GM12878 (cell line): ENCODE measurements around the gene SNX2. TPM values are rescaled to one million over a fixed set of nuclear protein-coding genes. Genes with fewer than 3 reads are reported as not detected.

ENCODE experiments used
- ATAC-seq: fragments of 200-7000 bp; cut with Tn5 transposase; 3 replicates; pipeline ENCODE4 v1.9.1; 2020; ENCODE audit warnings: mild to moderate bottlenecking, moderate library complexity
- BruUV-seq: library from RNA; stranded (reverse); fragments of 400-500 nt; replicated peaks from 2 replicates; lab custom pipeline; 2021; lab: Mats Ljungman, UMichigan
- CTCF ChIA-PET: fragments of 300-600 bp; sonication (Branson Sonifier 250); formaldehyde crosslinking; extraction: SDS; loops from one replicate; lab custom pipeline; 2021; ENCODE audit warnings: inconsistent platforms; lab: Yijun Ruan, JAX
- POLR2A ChIA-PET: fragments of 350-600 bp; formaldehyde crosslinking; extraction: SDS; loops from one replicate; lab custom pipeline; 2021; ENCODE audit warnings: inconsistent platforms; lab: Charles Lee
- RAD21 ChIA-PET: fragments of 300-600 bp; sonication (Branson Sonifier 250); formaldehyde crosslinking; loops from one replicate; lab custom pipeline; 2023; ENCODE audit warnings: antibody characterized with exemption; ENCODE audit not compliant: unreplicated experiment; lab: Charles Lee
- SMC1A ChIA-PET: fragments of 300-600 bp; sonication (Branson Sonifier 250); formaldehyde crosslinking; loops from one replicate; lab custom pipeline; 2023; ENCODE audit not compliant: unreplicated experiment, uncharacterized antibody; lab: Charles Lee
- DNase-seq: peaks from one replicate; pipeline ENCODE4 v3.0.0-alpha.2; 2011; ENCODE audit warnings: low read depth, low spot score
- FAIRE-seq: peaks from 3 replicates; lab custom pipeline; 2011; peaks lifted over from hg19 to GRCh38; lab: Jason Lieb, UNC
- H2AFZ ChIP-seq: 2 replicates; pipeline ENCODE4 v1.6.0; 2011; ENCODE audit warnings: low read depth, low read length, control low read depth; ENCODE audit not compliant: control insufficient read depth
- H3K27ac ChIP-seq: 2 replicates; pipeline ENCODE4 v1.5.1; 2011; ENCODE audit warnings: control low read depth; ENCODE audit not compliant: control insufficient read depth, insufficient read depth
- H3K27me3 ChIP-seq, 2 experiments: replicated peaks in 1 of 2; 2 replicates each; pipeline versions ENCODE4 v1.6.0 to v1.6.1; 2011; ENCODE audit warnings: low read length in 1 of 2; ENCODE audit not compliant: control insufficient read depth in 2 of 2, insufficient read depth in 2 of 2
- H3K36me3 ChIP-seq, 2 experiments: 2 replicates each; pipeline ENCODE4 v1.5.1; 2011; ENCODE audit warnings: low read length in 1 of 2; ENCODE audit not compliant: control insufficient read depth in 2 of 2, insufficient read depth in 2 of 2
- H3K4me1 ChIP-seq: 2 replicates; pipeline ENCODE4 v1.6.1; 2011; ENCODE audit warnings: mild to moderate bottlenecking, low read length, moderate library complexity, mixed read lengths; ENCODE audit not compliant: control insufficient read depth, insufficient read depth
- H3K4me2 ChIP-seq: 2 replicates; pipeline ENCODE4 v1.6.0; 2011; ENCODE audit warnings: control low read depth; ENCODE audit not compliant: control insufficient read depth, insufficient read depth
- H3K4me3 ChIP-seq: fragments of 200-600 bp; sonication (generic); 2 replicates; pipeline ENCODE4 v1.5.1; 2016
- H3K79me2 ChIP-seq: 2 replicates; pipeline ENCODE4 v1.6.0; 2011; ENCODE audit warnings: low read length; ENCODE audit not compliant: control insufficient read depth, insufficient read depth
- H3K9ac ChIP-seq: 2 replicates; pipeline ENCODE4 v1.8.0; 2011; ENCODE audit warnings: low read length, control low read depth, mixed read lengths; ENCODE audit not compliant: control insufficient read depth, insufficient read depth
- H3K9me3 ChIP-seq: replicated peaks from 3 replicates; pipeline ENCODE4 v1.5.1; 2011; ENCODE audit warnings: mild to moderate bottlenecking, low read length; ENCODE audit not compliant: control insufficient read depth, insufficient read depth
- H4K20me1 ChIP-seq: 2 replicates; pipeline ENCODE4 v1.6.0; 2011; ENCODE audit not compliant: control insufficient read depth, insufficient read depth
- ASH2L ChIP-seq: fragments of 300-600, 200-600 bp; sonication (generic); IDR thresholded peaks from 2 replicates; pipeline ENCODE4 v1.6.1; 2017; ENCODE audit warnings: low read depth, mild to moderate bottlenecking, borderline replicate concordance
- CBFB ChIP-seq: IDR thresholded peaks from 2 replicates; pipeline ENCODE4 v1.6.1; 2016; ENCODE audit warnings: antibody characterized with exemption, low read depth
- CUX1 ChIP-seq: IDR thresholded peaks from 2 replicates; pipeline ENCODE4 v1.6.1; 2012; ENCODE audit warnings: improper control_type of control experiment, low read depth, low read length; ENCODE audit not compliant: insufficient replicate concordance
- DPF2 ChIP-seq: fragments of 450-650 bp; IDR thresholded peaks from 2 replicates; pipeline ENCODE4 v1.6.1; 2017; ENCODE audit warnings: mild to moderate bottlenecking
- E2F8 ChIP-seq: fragments of 450-650 bp; IDR thresholded peaks from 2 replicates; pipeline ENCODE4 v1.6.1; 2018; ENCODE audit warnings: mild to moderate bottlenecking, low read depth, moderate library complexity; ENCODE audit not compliant: partially characterized antibody
- GABPA ChIP-seq: IDR thresholded peaks from 2 replicates; pipeline ENCODE4 v1.6.1; 2014; ENCODE audit warnings: antibody characterized with exemption, low read depth, mild to moderate bottlenecking, inconsistent platforms
- HDAC2 ChIP-seq: fragments of 200-600 bp; sonication (generic); IDR thresholded peaks from 2 replicates; pipeline ENCODE4 v1.6.1; 2017
- IKZF2 ChIP-seq, 2 experiments: fragments of 450-650 bp; IDR thresholded peaks; 2 replicates each; pipeline ENCODE4 v1.6.1; 2017; ENCODE audit warnings: mild to moderate bottlenecking in 2 of 2, moderate library complexity in 2 of 2
- JUND ChIP-seq: IDR thresholded peaks from 2 replicates; pipeline ENCODE4 v1.6.1; 2012; ENCODE audit warnings: low read depth, mild to moderate bottlenecking, low read length, improper control_type of control experiment, moderate library complexity
- KDM1A ChIP-seq: fragments of 200-600 bp; sonication (generic); IDR thresholded peaks from 2 replicates; pipeline ENCODE4 v1.6.1; 2016; ENCODE audit warnings: borderline replicate concordance
- MAX ChIP-seq: IDR thresholded peaks from 2 replicates; pipeline ENCODE4 v1.6.1; 2012; ENCODE audit warnings: low read depth, low read length, improper control_type of control experiment
- RBBP5 ChIP-seq: fragments of 200-600 bp; sonication (generic); conservative IDR thresholded peaks from 2 replicates; pipeline ENCODE4 v1.6.1; 2016
- SPI1 ChIP-seq: IDR thresholded peaks from 2 replicates; pipeline ENCODE4 v1.6.1; 2011; ENCODE audit warnings: low read depth, mild to moderate bottlenecking, low read length, moderate library complexity, borderline replicate concordance; ENCODE audit not compliant: insufficient read depth
- TAF1 ChIP-seq: IDR thresholded peaks from 2 replicates; pipeline ENCODE4 v1.6.1; 2011; ENCODE audit warnings: mild to moderate bottlenecking, low read depth, low read length, borderline replicate concordance
- TCF7 ChIP-seq: IDR thresholded peaks from 2 replicates; pipeline ENCODE4 v1.6.1; 2014; ENCODE audit warnings: antibody characterized with exemption, borderline replicate concordance
- ZBED1 ChIP-seq: IDR thresholded peaks from 2 replicates; pipeline ENCODE4 v1.6.1; 2016; ENCODE audit warnings: borderline replicate concordance
- WGBS: methylation state at CpG from one replicate; pipeline ENCODE4 v1.1.6; 2016; ENCODE audit warnings: low lambda C conversion rate; ENCODE audit not compliant: insufficient replicate concordance, insufficient coverage; ENCODE audit errors: missing lambda C conversion rate; 5-methylcytosine and 5-hydroxymethylcytosine counted together
- in situ Hi-C: fragments of 300-500 bp; cut with MboI; formaldehyde crosslinking; loops from 9 replicates; pipeline ENCODE4 v1.14.3; 2018; ENCODE audit warnings: mixed read lengths
- intact Hi-C: fragments of 100-400 bp; cut with micrococcal nuclease; formaldehyde crosslinking; loops from one replicate; pipeline ENCODE4 v1.14.2; 2022; ENCODE audit not compliant: unreplicated experiment
- polyA plus RNA-seq, 11 experiments: library from polyadenylated mRNA; depleted of rRNA in 4 of 11; unstranded in 6 of 11; stranded (reverse) in 5 of 11; fragments of >200 nt; fragmentation: Nextera tagmentation in 4 of 11; fragmentation: Illumina TruSeq in 1 of 11; extraction: Ambion mirVana in 4 of 11; extraction: Trizol in 1 of 11; gene quantifications; 1 replicate in 1 of 11; 2 replicates in 10 of 11; pipeline versions ENCODE4 v1.2.1 to v1.2.3, GENCODE V29; 2011 to 2016; ENCODE audit warnings: inconsistent platforms in 2 of 11, missing spikeins in 2 of 11, low read depth in 1 of 11
- total RNA-seq, 4 experiments: library from RNA; depleted of rRNA in 3 of 4; stranded (reverse); fragments of >200 nt in 3 of 4; fragmentation: Illumina TruSeq in 1 of 4; extraction: Trizol in 1 of 4; gene quantifications; 2 replicates each; pipeline versions ENCODE4 v1.2.1 to v1.2.3, GENCODE V29; 2013 to 2021

The SNX2 gene
- total and polyA plus RNA-seq, 10 of the 15 experiments (the other 5 are each of a cell fraction or from before 2014, with no cell fraction given): 46.3 to 84.3 (median 63.0) TPM

- TF ChIP-seq MAX: no peak
- TF ChIP-seq GABPA: no peak
- TF ChIP-seq JUND: no peak
- no peak for TF ChIP-seq SPI1
- TF ChIP-seq HDAC2: no peak
- TF ChIP-seq IKZF2 (IDR thresholded peaks at IDR 0.05): no peak
- TF ChIP-seq DPF2: no peak
- no peak for TF ChIP-seq TAF1
- no peak for TF ChIP-seq CBFB
- no peak for TF ChIP-seq ZBED1
Measured at GRCh38 chr5:122870219-122870856, 95.5 kb downstream of the SNX2 start (continued).

GRCh38 chr5:122871661-122872060 is 96.8 kb downstream of the SNX2 start:
- no peak overlapping the region for H3K27ac ChIP-seq
- ChIA-PET RAD21 (no interaction called here), SMC1A (interaction anchor here (0.6 kb wide), 1 partner anchor 145 kb away, joined by 3 read pairs; no protein-coding TSS in a partner anchor), POLR2A (no interaction called here), CTCF (no interaction called here)
- ATAC-seq (no peak), DNase-seq (no peak), FAIRE-seq (no peak)
- no peak overlapping the region for H3K4me3 ChIP-seq
- H3K4me2 ChIP-seq: no peak overlapping the region
- no peaks in the 10 kb centered on the region for H4K20me1 ChIP-seq
- H3K9me3 ChIP-seq: no peaks in the 10 kb centered on the region
- no peaks in the 10 kb centered on the region for H3K79me2 ChIP-seq
- H3K27me3 ChIP-seq: no peaks in the 10 kb centered on the region; a peak in 1 of 4 replicates
- H3K4me1 ChIP-seq: no peaks in the 10 kb centered on the region
- no peak overlapping the region for H2AFZ ChIP-seq
- in situ Hi-C loops: no loop called here
- BruUV-seq: no TSS peak
- no peak overlapping the region for H3K9ac ChIP-seq
- intact Hi-C loops: no loop called here
- 46% methylated on average over 8 of the region's 8 CpGs for WGBS
- H3K36me3 ChIP-seq: no peaks in the 10 kb centered on the region
- TF ChIP-seq RBBP5: no peak
- no peak for TF ChIP-seq GABPA
- no peak for TF ChIP-seq TCF7
- TF ChIP-seq E2F8: no peak
- no peak for TF ChIP-seq KDM1A
- no peak for TF ChIP-seq CUX1
- no peak for TF ChIP-seq ASH2L
